Activated naive CD4-positive, alpha-beta T cell treated with Interleukin-2 at 50 U/mL for 16 hours (primary cell): ENCODE data around the gene TMEM140.

Experiments
- DNase-seq: peaks from one replicate; pipeline ENCODE4 v3.0.0-alpha.2; 2020

The TMEM140 gene

DNA sequence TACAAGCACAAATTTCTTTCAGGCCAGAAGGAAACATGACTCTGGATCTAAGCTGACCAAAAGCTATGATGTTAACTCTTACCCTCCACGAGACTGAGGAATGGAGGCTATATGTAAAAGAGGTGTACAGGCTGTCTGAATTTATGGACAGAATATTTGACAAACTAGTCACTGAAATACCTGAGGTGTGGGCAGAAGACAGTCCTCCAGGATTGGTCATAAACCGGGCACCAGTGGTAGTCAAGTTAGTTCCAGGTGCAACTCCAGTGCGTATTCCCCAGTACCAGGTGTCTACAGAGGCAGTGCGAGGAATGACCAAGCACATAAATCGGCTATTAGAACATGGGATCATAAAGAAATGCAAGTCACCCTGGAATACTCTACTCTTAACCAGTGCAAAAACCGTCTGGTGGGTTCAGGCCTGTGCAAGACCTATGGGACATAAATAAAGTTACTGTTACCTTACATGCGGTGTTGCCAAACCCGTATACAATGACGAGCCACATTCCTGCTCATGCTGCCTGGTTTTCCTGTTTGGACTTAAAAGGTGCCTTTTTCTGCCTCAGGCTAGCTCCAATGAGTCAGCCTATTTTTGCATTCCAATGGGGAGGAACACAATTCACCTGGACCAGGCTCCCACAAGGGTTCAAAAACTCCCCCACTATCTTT lies 29.3 kb downstream of the TMEM140 start:
- DNase-seq, result no peak

DNA sequence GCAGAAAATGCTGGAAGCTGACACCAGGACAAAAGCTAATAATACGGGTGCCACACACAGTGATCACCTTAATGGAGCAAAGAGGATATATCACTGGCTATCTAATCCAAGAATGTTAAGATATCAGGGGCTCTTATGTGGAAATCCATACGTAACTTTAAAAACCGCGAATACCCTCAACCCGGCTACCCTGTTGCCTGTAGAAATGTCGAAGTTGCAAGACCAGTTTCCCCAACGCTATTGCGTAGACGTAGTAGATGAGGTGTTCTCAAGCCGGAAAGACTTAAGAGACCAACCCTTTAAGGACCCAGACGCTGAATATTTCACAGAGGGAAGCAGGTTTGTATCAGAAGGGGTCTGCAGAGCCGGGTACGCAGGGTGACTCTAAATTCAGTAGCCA lies 30.5 kb downstream of the TMEM140 start:
- DNase-seq, result no peak

DNA sequence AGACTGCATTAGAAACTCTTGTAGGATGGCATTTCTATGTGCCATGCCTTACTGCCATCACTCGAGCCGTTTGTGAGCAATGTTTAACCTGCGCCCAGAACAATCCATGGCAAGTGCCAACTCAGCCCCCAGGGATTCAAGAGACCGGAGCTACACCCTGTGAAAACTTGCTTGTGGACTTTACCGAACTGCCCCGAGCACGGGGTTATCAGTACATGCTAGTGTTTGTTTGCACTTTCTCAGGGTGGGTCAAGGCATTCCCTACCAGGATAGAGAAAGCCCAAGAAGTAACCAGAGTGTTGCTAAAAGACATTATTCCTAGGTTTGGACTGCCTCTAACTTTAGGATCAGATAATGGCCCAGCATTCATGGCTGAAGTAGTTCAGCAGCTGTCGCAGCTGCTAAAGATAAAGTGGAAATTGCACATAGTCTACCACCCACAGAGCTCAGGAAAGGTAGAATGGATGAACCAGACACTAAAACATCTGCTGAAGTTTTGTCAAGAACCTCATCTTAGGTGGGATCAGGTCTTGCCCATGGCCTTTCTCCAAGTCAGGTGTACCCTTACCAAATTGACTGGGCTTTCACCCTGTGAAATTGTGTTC lies 31.6 kb downstream of the TMEM140 start:
- no peak for DNase-seq

DNA sequence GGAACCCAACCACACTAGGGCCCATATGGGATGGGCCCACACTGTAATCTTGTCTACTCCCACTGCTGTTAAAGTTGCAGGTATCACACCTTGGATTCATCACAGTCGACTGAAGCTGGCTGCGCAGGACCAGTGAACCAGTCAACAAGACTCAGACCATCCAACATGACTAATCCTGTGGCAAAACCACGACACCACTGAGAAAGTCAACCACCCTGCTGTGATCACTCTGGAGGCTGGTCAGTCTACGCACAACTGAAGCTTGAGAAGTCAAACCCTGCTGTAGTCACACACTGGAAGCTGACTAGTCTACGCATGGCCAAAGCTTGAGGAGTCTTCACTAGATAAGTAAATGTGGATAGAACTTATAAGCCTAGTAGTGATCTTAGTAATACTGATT lies 32.2 kb downstream of the TMEM140 start:
- DNase-seq, result no peak

DNA sequence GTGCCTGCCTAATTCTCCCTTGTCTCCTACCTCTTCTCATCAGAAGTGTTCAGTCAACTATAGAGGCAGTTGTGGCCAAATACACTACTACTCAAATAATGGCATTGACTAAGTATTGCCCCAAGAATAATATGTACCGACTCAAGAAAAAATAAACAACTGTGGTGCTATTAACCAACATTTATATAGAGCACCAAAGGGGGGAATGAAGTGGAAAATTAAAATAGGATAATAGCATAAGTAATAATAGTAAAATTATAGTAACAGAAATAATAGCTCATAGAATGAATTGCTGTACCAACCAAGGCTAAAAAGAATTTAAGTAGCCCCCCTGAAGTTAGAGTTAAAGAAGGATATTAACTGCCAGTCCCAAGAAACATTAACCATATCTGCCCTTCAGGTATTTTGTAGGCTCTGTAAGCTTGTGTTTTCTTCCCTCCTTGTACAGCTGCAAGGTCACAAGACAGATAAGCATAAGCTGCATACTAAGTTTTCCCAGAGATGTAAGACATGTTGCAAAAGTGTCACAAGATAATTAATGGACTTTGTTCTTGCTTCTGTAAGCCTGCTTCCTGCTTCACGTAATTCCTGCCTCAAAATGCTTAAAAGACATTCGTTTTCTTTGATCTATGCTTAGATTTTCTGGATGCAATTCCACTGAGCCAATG lies 33.5 kb downstream of the TMEM140 start:
- DNase-seq, result no peak

DNA sequence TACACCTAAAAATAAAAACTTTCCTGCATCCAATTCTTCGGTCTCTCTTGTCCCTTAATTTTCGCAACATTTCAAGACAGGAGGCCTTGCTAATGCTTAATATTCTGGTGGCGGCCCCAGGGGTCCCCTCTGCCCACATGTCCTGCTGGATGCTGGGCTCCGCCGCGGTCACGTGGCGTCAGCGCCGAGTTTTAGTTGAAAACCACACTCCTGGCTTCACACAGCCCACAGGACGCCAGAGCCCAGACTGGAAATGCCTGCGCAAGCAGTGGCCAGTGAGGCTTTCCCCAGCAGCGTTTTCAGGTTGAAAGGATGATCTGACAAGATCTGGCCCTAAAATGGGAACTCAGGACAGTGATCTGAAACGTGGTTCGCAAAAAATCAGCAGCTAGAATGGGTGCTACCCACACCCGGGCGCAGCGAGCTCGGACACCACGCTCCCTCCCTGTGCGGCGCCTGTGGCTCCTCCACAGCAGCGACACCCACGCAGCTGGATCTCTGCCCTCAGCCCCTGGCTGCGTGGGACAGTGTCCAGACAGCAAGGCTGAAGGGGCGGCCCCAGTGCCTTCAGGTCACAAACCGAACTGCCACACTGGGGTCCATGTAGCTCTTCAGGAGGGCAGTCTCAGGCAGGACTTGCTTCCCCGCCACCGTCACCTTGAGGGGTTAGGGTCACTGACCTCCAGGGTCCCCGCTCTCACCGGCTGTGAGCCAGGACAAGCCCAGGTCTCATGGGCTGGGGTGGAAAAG lies 34.2 kb downstream of the TMEM140 start:
- DNase-seq, result no peak

DNA sequence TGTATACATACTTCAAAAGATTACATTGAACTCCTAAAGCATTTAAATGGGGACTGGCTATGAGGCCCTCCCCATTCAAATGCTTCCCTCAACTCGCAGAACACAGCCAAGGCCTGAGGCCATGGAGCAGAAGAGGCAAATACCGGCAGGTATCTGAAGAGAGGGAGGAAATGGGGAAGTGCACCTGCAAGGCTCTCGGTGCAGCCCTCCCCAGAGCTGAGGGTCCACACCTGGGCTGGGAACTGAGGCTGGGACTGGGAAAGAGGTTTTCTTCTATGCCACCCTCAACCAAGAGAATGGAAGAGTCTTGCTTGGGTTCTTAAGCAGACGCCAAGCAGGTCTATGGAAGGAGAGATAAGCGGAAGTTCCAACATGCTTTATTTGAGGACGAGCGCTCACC lies 35.6 kb downstream of the TMEM140 start:
- no peak for DNase-seq

DNA sequence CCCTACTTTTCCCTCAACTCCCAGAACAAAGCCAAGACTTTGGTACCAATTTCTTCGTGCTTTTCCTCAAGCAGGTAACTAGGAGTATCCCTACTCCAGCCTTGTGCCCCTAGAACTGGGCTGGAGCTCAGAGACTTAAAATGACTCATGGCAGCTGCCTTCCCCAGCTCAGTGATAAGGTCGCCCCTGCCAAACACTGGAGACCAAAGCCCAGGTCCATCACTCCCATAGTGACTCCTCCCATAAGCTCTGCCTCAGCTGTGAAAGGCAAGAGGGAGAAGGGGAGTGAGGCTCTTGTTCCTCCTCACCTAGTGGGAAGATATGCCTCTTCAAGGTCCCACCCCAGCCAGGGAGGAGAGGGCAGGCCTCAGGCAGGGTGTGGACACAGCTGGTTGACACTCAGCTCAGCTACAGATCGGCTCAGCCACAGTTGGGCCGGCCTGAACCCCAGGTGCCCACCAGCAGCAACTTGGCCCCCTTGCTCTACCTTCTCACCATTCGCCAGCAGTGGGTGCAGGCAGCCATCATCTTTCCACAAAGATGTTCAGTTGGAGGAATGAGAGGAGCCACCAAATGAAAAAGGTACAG lies 36.5 kb downstream of the TMEM140 start:
- DNase-seq, result no peak

DNA sequence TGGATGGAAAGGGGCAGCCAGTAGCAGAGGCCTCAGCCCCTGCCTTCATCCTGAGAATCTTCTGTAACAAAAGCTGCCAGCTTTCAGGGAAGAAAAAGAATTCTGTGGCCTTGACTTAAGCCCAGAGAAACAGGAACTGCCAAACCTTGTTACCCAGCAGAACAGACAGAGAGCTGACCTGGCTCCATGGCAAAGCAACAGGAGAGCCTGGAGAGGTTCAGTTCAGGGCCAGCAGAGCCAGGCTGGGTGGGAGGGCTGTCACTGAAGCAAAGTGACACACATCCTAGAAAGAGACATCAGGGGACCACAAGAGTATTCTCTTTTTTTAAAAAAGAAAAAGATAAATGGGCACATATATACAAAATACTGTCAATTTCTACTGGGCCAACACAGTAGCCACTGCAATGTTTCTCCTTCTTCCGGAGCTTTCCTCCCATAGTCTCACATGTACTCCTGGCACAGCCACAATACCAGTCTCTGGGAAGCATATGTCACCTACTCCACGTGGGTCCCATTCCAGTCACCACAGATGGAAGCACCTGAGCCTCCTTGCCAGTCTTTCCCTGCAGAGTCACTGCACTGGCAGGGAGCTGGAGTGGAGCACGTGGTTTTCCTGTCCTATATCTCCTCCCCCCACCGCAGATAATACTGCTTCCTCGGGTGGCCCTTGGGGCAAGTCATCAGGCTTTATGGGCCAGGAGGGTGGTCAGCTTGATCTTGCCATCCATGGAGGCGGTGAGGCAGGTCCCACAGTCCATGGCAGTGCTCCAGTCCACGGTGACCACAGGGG lies 37.8 kb downstream of the TMEM140 start:
- DNase-seq, result no peak

DNA sequence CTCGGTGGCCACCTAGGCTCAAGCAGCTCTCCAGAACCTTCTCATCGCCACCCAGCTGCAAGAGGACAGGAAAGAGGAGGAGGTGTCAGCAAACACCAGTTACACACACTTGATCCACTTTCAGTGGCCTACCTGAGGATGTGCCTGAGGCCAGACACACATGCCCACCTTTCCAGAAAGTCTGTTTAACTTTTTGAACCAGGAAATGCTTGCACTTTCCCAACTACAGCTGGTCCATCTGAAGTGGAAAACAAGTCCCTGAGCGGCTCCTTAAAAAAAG lies 38.3 kb downstream of the TMEM140 start:
- DNase-seq, result no peak

DNA sequence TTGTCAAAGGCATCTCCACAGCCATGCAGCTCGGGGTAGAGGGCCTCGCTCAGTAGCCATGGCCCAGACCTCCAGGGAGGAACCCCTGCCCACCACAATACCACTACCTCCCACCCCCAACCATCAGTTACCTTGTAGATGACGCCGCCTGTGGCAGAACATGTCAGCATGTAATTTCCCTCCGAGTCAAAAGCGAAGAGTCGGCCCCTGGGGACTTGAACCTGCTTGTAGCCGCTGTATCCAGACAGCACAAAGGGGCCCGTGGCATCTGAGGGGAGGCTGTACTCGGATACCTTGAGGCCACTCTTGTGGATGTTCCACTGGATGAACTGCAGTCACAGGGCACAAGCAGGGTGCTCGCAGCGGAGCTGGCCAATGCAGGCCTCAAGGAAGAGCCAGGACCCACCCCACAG lies 39.0 kb downstream of the TMEM140 start:
- DNase-seq, result no peak

DNA sequence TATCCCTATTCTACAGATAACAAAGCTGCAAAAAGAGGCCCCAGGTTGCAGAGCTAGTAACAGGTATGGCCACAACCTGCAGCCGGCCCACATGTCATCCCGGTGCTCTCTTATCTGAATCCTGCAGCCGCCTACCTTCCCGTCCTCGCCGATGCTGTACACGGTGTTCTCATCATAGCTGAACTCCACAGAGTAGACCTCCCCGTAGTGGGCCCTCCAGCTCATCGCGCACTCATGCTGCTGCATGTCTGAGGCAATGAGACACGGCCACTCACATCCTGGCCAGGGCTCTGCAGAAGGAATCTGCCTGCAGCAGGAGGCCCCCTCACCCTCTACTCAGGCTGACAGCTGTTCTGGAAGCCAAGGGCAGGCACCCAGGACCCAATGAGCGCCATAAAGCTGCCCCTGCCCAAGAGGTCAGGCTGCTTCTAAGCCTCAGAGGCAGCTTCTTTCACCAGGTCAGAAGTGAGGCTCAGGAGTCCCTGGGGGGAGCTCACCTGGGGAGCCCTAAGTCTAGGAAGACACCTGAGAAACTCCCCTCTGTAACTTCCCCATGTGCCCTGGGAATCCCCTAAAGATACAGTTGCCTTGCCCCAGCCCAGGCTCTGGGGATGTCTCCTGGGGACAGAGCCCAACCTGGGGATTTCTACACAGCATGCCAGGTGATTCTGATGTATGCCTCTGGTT lies 40.6 kb downstream of the TMEM140 start:
- DNase-seq, result no peak

DNA sequence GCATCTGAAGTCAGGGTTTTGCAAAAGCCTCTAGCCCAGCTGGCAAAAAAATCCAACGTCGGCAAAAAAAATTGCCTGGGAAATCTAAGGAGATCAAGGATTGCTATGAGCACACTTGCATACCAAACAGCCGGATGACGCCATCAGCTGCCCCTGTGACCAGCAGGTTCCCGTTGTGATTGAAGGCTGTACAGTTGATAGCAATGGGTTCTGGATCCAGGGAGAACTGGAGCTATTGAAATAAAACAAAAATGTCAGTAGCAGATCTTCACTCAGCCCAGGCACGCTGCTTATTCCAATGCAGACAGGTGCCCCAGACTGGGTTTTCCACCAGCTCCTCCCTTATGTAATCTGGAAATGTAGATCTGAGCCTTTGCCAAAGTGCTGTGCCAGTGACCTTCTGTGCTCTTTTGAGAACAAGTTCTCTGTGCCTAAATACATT lies 41.4 kb downstream of the TMEM140 start:
- DNase-seq, result no peak

DNA sequence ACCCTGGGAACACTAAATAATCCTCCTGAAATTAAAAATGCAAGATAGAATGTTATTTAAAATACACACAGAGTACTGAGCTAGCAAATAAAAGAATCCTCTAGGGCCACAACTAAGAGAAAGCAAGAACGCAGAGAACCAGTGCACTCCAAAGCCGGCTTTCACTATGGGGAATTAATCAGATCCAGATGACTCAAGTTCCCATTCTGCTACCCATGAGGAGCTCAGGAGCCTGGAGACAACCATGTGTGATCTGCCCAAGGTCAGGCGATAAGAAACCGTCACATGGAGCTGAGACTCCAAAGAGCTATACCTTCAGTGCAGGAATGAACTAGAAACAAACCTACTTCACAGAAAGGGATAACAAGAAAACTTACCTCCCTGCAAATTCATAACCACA lies 42.1 kb downstream of the TMEM140 start:
- DNase-seq, result no peak

DNA sequence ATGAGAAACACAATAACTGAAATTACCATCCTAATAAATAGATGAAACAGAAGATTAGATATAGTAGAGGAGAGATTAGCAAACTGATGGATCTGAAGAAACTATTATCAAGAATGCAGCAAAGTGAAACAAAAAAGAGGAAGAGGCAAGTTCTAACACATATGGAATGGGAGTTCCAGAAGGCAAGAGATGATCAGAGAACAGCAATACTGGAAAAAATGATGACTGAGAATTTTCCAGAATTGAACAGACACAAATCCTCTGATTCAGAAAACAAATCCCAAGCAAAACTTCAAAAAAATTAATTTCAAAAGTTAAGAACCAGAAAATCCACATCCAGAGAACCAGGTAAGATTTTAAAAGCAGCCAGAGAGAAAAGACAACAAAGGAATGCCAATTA lies 42.8 kb downstream of the TMEM140 start:
- DNase-seq, result no peak

DNA sequence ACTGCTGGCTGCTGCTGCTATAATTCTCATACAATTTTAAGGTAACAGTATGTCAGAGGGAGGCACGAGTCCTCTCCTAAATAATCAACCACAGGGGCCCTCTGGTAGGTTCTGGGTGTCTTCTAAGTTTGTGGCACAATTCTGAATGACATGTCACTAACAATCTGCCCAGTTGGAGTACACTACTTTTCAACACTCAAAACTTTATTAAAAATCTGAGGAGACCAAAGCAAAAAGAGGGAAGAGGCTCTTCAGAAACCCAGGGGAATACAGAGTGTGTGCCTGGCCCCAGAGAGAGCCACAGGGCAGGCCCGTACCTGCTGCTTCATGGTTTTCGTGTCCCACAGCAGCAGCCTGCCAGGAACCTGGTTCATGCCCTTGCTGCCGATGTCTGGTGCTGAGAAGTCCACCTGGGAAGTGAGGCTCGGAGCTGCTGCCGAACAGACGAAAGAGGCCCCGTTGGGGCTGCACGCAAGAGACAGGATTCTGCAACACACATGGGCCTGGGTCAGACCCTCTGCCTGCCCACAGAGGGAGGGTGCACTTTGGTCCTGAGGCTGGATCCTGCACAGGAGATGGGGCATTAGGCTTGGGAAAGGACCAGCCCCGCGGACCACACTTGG lies 45.2 kb downstream of the TMEM140 start:
- DNase-seq, result no peak

DNA sequence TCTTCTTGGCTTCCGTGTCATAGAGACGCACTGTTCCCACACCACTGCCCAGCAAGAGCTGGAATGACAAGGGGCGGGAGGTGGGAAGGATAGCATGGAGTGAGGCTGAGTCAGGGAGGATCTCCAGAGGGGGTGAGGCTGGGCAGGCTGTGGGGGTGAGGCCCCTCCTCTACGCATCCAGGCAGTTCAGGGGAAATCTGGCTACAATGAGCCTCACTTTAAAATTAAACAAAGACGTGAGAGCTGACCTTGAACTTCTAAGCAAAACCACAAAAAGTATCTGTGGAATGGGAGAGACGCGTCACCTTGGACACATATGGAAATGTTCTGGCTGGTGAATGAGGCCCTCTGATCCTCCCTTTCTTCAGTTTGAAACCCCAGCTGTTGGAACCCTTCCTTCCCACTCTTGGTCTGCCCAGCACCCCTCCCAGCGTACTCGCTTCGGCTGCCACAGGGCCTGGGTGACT lies 45.8 kb downstream of the TMEM140 start:
- DNase-seq, result no peak

DNA sequence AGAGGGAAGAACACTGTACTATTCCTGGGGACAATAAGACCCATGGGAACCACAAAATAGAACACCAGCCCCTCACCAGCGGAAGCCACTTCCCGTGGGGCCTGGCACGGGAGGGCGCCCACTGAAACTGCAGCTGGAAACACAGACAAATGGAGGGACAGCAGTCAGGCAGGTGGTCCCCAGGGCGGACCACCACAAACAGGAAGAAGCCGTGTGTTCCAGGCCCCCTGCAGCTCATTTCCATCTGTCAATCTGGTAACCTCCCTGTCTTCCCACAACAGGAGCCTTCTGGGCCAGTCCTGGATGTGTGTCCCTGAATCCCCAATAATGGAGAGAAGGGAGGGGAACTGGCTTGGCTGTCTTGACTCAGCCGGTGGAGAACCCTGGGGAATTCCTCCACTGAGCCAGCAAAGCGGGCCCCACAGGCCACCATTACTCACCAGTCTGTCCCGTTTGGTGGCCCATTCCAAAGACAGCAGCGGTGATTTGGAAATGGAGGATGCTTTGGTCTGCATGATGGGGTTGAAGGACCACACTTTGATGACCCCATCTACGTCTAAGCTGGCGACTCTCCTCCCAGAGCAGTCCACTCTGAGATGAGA lies 46.7 kb downstream of the TMEM140 start:
- DNase-seq, result no peak

DNA sequence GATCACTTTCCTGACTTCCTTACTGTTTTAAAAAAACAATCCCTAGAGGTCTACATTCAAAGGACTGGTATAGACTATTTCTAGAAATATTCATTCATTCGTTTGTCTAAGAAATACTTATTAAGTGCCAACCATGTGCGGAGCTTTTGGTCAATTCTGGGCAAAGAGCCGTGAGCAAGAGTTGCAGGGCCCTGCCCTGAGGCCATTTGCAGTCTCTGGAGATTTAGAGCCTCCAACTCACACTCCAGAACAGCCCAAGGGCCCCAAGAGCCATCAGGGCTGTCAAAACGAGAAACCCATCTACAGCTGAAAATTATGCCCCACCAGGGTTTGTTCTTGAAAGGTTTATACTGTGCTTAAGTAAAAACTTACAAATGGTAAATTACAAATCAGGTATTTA lies 47.3 kb downstream of the TMEM140 start:
- DNase-seq, result no peak

DNA sequence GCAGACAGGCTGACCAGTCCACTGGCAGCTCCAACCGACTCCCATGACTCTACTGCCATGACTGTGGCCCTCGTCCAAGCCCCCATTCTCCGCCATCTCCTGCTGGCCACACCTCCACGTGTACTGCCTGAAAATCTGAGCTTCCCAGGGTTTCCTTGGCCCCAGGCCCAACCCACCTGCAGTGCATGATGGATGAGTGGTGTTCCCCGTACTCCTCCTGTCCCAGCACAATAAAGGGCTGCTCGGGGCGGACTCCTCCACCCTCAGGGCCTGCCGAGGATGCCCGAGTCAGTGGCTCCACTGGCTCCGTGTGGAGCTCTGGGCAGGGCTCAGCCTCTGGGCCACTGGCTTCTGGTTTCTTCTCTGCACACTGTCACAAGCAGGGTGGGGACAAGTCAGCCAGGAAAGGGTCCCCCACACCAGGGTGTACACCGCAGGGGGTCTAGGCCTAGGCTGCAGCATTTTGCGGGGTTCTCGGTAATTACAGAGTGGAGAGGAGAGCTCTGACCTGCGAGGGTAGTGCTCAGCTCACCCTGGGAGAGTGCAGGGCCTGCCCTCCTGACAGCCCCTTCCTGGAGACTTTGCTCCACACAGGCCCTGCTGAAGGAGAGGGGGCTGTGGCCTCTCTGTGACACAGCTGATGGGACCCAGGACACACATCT lies 48.2 kb downstream of the TMEM140 start:
- DNase-seq, result no peak

DNA sequence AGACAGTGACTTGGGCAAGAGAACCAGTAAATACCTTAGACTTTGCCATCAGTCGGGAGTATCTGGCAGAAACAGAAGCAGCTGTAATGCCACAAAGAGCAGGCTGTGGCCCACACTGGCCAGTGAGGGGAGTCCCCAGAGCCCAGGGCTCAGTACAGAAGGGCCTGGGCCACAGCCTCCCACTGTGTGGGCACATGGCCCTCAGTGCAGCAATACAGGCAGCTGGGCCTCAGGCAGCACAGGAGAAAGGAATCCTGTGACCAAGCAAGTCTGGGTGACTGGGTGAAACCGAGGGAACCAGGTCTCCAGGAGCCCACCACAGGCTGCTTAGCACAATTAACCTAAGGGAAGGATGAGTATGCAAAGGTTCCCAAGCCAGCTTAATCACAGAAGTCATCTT lies 49.5 kb downstream of the TMEM140 start:
- DNase-seq, result no peak
